Skeletal muscle satellite cell (primary cell): ENCODE data around the gene IFI6.

Source experiments
- H3K27me3 ChIP-seq: 2 replicates; pipeline ENCODE4 v1.7.0; 2013; ENCODE audit warnings: low read length; ENCODE audit not compliant: control insufficient read depth, insufficient read depth
- H3K36me3 ChIP-seq: 2 replicates; pipeline ENCODE4 v1.7.0; 2013; ENCODE audit warnings: mild to moderate bottlenecking, control low read depth, low read length; ENCODE audit not compliant: insufficient read depth
- H3K4me1 ChIP-seq: 2 replicates; pipeline ENCODE4 v1.7.0; 2013; ENCODE audit warnings: low read length; ENCODE audit not compliant: control insufficient read depth, insufficient read depth
- H3K4me2 ChIP-seq: 2 replicates; pipeline ENCODE4 v1.7.0; 2013; ENCODE audit warnings: mild to moderate bottlenecking, low read length
- H3K4me3 ChIP-seq: 2 replicates; pipeline ENCODE4 v1.7.0; 2013; ENCODE audit warnings: low read length
- H3K9ac ChIP-seq: 2 replicates; pipeline ENCODE4 v1.7.0; 2013; ENCODE audit warnings: mild to moderate bottlenecking, low read depth, low read length, moderate library complexity
- H3K9me3 ChIP-seq: replicated peaks from 2 replicates; pipeline ENCODE4 v1.7.0; 2013; ENCODE audit warnings: mild to moderate bottlenecking, control low read depth, low read length

The IFI6 gene

GRCh38 chr1:27668808-27669723, 2.9 kb downstream of the IFI6 start:
- no peaks in the 10 kb centered on the region for H3K27me3 ChIP-seq
- peak overlapping the region; percentile 72 for H3K4me3 ChIP-seq
- no peaks in the 10 kb centered on the region for H3K9me3 ChIP-seq
- H3K4me2 ChIP-seq = peak overlapping the region; percentile 98
- H3K4me1 ChIP-seq = peaks cover 22% of the 10 kb centered on the region
- H3K9ac ChIP-seq = peak overlapping the region; percentile 39
- no peaks in the 10 kb centered on the region for H3K36me3 ChIP-seq

DNA sequence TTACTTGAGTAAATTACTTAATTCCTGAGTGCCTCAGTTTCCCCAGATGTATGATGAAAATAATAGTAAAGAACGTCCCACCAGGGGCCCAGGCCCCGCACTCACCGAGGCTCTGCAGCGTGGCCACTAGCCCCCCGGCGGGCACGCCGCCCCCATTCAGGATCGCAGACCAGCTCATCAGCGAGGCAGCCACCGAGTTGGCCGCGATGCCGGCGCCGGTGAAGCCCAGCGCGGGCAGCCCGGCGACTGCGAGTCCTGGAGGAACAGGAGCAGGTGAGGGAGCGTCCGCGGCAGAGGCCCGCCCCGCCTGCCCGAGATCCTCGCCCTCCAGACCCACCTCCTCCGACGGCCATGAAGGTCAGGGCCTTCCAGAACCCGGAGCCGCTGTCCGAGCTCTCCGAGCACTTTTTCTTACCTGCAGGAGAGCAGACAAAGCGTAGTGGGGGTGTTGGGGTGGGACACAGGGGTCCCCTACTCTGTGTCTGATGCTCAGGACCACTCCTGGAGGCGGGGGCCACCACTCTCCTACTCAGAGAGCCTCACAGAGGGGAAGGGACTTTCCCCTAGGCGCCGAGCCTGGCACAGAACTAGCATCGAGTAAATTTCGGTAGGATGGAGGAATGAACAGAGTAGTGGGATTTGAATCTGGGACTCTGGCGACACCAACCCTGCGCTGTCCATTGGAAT, 3.7 kb downstream of the IFI6 start:
- no peak overlapping the region for H3K4me2 ChIP-seq
- no peaks in the 10 kb centered on the region for H3K36me3 ChIP-seq
- H3K9me3 ChIP-seq = no peaks in the 10 kb centered on the region
- no peak overlapping the region for H3K9ac ChIP-seq
- peaks cover 22% of the 10 kb centered on the region for H3K4me1 ChIP-seq
- no peaks in the 10 kb centered on the region for H3K27me3 ChIP-seq
- no peak overlapping the region for H3K4me3 ChIP-seq

DNA sequence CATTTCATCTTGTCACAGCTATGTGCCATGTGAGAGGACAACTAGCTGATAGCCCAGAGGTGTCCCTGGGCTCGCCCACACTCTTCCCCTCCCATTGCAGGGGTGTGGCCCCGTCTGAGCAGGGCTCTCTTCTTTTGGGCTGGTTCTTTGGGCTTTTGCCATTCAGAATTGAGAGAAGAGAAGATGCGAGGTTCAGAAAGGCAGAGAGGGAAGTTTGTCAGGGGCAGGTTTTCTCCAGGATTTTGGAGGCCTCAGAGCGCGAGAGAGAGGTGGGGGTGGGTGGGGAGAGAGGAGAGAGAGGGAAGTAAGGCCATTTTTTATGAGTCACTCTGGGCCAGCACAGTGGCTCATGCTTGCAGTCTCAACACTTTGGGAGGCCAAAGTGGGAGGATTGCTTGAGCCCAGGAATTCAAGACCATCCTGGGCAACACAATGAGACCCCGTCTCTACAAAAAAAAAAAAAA, 5.2 kb downstream of the IFI6 start:
- no peaks in the 10 kb centered on the region for H3K9me3 ChIP-seq
- H3K27me3 ChIP-seq = no peaks in the 10 kb centered on the region
- H3K9ac ChIP-seq = no peak overlapping the region
- H3K4me1 ChIP-seq = peaks cover 16% of the 10 kb centered on the region
- no peak overlapping the region for H3K4me2 ChIP-seq
- H3K36me3 ChIP-seq = no peaks in the 10 kb centered on the region
- no peak overlapping the region for H3K4me3 ChIP-seq

DNA sequence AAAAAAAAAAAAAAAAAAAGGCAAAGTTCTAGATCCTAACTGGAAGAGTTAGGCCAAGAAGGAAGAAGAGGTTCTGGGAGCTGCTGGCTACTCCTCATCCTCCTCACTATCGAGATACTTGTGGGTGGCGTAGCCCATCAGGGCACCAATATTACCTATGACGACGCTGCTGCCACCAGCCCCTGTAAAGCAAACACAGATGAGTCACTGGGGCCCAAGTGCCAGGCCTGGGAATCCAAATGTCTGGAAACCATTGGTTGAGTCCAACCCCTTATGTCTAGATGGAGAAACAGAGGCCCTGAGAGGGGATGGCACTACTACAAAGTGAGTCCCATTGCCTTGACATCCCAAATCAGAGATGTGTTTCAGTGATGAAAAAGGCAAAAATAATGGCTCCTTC, 5.7 kb downstream of the IFI6 start:
- no peaks in the 10 kb centered on the region for H3K27me3 ChIP-seq
- H3K36me3 ChIP-seq = no peaks in the 10 kb centered on the region
- H3K9me3 ChIP-seq = no peaks in the 10 kb centered on the region
- no peak overlapping the region for H3K9ac ChIP-seq
- H3K4me2 ChIP-seq = no peak overlapping the region
- H3K4me3 ChIP-seq = no peak overlapping the region
- peaks cover 12% of the 10 kb centered on the region for H3K4me1 ChIP-seq

DNA sequence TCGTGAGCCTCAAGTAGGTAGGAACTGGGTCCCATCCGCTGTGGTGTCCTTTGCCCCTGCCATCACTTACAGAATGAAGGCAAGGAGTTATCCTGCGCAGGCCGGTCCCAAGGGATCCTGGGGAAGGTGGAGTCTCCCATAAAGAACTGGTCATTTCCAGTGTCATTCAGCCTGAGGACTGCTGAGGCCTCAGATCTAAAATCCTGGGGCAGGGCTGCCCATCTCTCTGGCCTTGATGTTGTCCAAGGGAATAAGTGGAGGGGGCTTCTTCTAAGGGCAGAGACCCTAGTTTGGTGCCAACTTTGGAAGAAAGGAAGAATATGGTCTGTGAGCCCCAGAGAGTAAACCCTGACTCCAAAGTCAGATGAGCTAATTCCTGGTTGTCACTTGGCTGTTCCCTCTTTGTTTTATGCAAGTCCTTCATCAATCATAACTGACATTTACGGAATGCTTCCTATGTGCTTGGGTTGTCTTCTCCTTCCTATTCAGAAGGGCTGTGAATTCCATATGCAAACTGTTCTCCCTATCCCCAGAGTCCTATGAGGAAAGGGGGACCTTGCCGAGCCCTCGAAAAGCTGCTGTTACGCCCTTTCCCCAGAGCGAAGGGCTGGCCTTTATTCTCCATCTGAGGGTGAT, 6.9 kb downstream of the IFI6 start:
- H3K9me3 ChIP-seq = no peaks in the 10 kb centered on the region
- H3K9ac ChIP-seq = no peak overlapping the region
- no peaks in the 10 kb centered on the region for H3K27me3 ChIP-seq
- no peak overlapping the region for H3K4me2 ChIP-seq
- H3K36me3 ChIP-seq = no peaks in the 10 kb centered on the region
- no peak overlapping the region for H3K4me3 ChIP-seq
- H3K4me1 ChIP-seq = peaks cover 13% of the 10 kb centered on the region

GRCh38 chr1:27664291-27664690, 7.7 kb downstream of the IFI6 start:
- H3K9me3 ChIP-seq = no peaks in the 10 kb centered on the region
- no peak overlapping the region for H3K9ac ChIP-seq
- no peaks in the 10 kb centered on the region for H3K36me3 ChIP-seq
- H3K27me3 ChIP-seq = no peaks in the 10 kb centered on the region
- H3K4me1 ChIP-seq = peaks cover 16% of the 10 kb centered on the region
- H3K4me2 ChIP-seq = no peak overlapping the region
- H3K4me3 ChIP-seq = no peak overlapping the region

DNA sequence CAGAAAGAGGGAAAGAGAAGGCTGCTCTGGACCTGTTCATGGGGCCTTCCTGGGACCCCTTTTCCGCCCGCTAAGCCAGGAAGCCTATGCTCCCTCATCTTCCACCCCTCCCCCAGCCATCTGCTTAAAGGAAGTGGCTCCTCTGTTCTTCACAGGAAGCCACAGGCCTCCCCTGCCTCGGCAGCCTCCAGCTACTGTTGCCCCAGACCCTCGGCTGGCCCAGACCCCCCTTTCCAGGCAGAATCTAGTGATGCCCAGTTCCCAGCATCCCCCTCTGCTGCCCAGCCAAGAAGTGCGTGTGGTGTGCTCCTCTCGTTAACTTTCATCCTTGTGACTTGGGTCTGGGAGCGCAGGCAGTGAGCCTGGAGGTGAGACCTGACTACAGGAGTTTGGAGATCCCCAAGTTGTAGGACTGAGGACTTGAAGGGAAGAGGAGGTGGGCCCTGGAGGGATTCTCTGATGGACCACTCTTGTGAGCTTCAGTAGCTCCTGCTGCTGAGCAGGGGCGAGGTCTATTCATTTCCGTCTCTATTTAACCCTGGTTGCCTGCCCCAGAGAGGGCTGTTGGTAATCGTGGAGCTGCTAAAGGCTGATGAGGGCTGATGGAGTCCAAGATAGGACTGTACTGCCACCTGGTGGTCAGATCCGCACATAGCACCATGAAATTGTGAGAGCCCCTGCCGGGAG, 9.1 kb downstream of the IFI6 start:
- no peak overlapping the region for H3K4me3 ChIP-seq
- H3K4me1 ChIP-seq = peaks cover 23% of the 10 kb centered on the region

GRCh38 chr1:27662261-27662660, 9.7 kb downstream of the IFI6 start:
- H3K4me3 ChIP-seq = no peak overlapping the region
- no peaks in the 10 kb centered on the region for H3K36me3 ChIP-seq
- H3K9ac ChIP-seq = no peak overlapping the region
- peaks cover 20% of the 10 kb centered on the region for H3K4me1 ChIP-seq
- H3K27me3 ChIP-seq = no peaks in the 10 kb centered on the region
- H3K4me2 ChIP-seq = no peak overlapping the region
- H3K9me3 ChIP-seq = no peaks in the 10 kb centered on the region

More for the DNA sequence above, 9.1 kb downstream of the IFI6 start:
- Histone ChIP-seq H3K4me2 (no peak overlapping the region), H3K36me3 (no peaks in the 10 kb centered on the region), H3K27me3 (no peaks in the 10 kb centered on the region), H3K9me3 (no peaks in the 10 kb centered on the region), H3K9ac (peak overlapping the region; percentile 35)

DNA sequence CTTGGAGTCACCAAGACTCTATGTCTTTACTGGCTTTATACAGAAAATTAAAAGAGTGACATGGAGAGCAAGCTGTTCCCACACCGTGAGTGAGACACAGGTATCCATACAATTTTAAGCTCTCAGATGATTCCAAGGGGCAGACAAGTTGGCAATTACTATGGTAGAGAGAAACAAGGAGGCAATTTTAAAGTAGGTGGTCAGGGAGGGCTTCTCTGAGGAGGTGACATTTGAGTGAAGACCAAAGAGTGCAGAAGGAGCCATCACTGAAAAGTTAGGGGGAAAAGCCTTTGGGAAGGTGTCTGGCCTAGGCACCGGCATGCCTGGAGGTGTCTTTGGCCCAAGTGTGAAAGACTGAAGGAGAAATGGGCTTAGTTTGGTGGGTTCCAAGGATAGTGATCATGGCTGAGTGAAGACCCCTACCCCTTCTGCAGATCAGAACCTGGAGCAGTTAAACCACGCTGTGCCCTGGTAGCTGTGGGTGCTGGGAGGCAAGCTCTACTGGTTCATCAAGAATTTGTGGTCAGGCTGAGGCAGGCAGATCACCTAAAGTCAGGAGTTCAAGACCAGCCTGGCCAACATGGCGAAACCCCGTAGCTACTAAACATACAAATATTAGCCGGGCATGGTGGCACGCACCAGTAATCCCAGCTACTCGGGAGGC, 10.4 kb downstream of the IFI6 start:
- Histone ChIP-seq H3K4me2 (no peak overlapping the region), H3K27me3 (no peaks in the 10 kb centered on the region), H3K36me3 (no peaks in the 10 kb centered on the region), H3K4me1 (peaks cover 19% of the 10 kb centered on the region), H3K9me3 (no peaks in the 10 kb centered on the region), H3K9ac (no peak overlapping the region), H3K4me3 (no peak overlapping the region)

GRCh38 chr1:27660300-27660835, 11.6 kb downstream of the IFI6 start:
- H3K4me3 ChIP-seq = peak overlapping the region; percentile 66
- H3K4me2 ChIP-seq = peak overlapping the region; percentile 82
- H3K9ac ChIP-seq = peak overlapping the region; percentile 37
- no peaks in the 10 kb centered on the region for H3K27me3 ChIP-seq
- H3K36me3 ChIP-seq = no peaks in the 10 kb centered on the region
- H3K4me1 ChIP-seq = peaks cover 28% of the 10 kb centered on the region
- H3K9me3 ChIP-seq = no peaks in the 10 kb centered on the region
